GM23248 (cell line): ENCODE data around the gene PLCXD1.
"Not testable (repeated sequence)": the region's sequence is repeated elsewhere in the genome, so short reads cannot be mapped to it uniquely, and the experiment has no call there.

Experiments used
- EZH2 ChIP-seq: fragments of 200-600 bp; sonication (generic); IDR thresholded peaks from 2 replicates; pipeline ENCODE4 v1.6.1; 2018; ENCODE audit warnings: antibody characterized with exemption, mild to moderate bottlenecking; ENCODE audit not compliant: insufficient read depth, poor library complexity, severe bottlenecking
- EZH2phosphoT487 ChIP-seq: fragments of 200-600 bp; sonication (generic); IDR thresholded peaks from 2 replicates; pipeline ENCODE4 v1.6.1; 2018; ENCODE audit warnings: antibody characterized with exemption, moderate library complexity, mild to moderate bottlenecking, low read depth; ENCODE audit not compliant: insufficient read depth

- not testable (repeated sequence) for TF ChIP-seq EZH2phosphoT487, EZH2
Measured at GRCh38 chrX:231637-232277, 49.4 kb upstream of the PLCXD1 start.
